Astrocyte (in vitro differentiated cells and primary cell): ENCODE results near the gene PTPN13. TPM values are rescaled to one million over a fixed set of nuclear protein-coding genes. Genes with fewer than 3 reads are reported as not detected.

Source experiments
- DNase-seq: peaks from one replicate; pipeline ENCODE4 v3.0.0-alpha.2; 2010; ENCODE audit warnings: low read depth
- FAIRE-seq: peaks from 2 replicates; lab custom pipeline; 2011; peaks lifted over from hg19 to GRCh38; lab: Jason Lieb, UNC
- H2AFZ ChIP-seq: 2 replicates; pipeline ENCODE4 v1.6.0; 2012; ENCODE audit warnings: low read depth, low read length, inconsistent platforms
- H3K27ac ChIP-seq: 2 replicates; pipeline ENCODE4 v1.5.1; 2011; ENCODE audit warnings: low read depth, low read length, inconsistent platforms
- H3K27me3 ChIP-seq: 2 replicates; pipeline ENCODE4 v1.6.0; 2011; ENCODE audit warnings: low read length, inconsistent platforms; ENCODE audit not compliant: insufficient read depth
- H3K36me3 ChIP-seq: 2 replicates; pipeline ENCODE4 v1.5.1; 2011; ENCODE audit warnings: low read length, inconsistent platforms; ENCODE audit not compliant: insufficient read depth
- H3K4me1 ChIP-seq: 2 replicates; pipeline ENCODE4 v1.5.1; 2011; ENCODE audit warnings: low read length, inconsistent platforms; ENCODE audit not compliant: insufficient read depth
- H3K4me2 ChIP-seq: 2 replicates; pipeline ENCODE4 v1.6.0; 2012; ENCODE audit warnings: low read length, inconsistent platforms
- H3K4me3 ChIP-seq: 2 replicates; pipeline ENCODE4 v1.5.1; 2011; ENCODE audit warnings: low read depth, mild to moderate bottlenecking, low read length, inconsistent platforms; ENCODE audit not compliant: insufficient read depth
- H3K79me2 ChIP-seq: 2 replicates; pipeline ENCODE4 v1.6.0; 2012; ENCODE audit warnings: mild to moderate bottlenecking, low read length, inconsistent platforms; ENCODE audit not compliant: insufficient read depth
- H3K9ac ChIP-seq: 2 replicates; pipeline ENCODE4 v1.6.0; 2012; ENCODE audit warnings: mild to moderate bottlenecking, low read length, inconsistent platforms
- H3K9me3 ChIP-seq: 2 replicates; pipeline ENCODE4 v1.5.1; 2012; ENCODE audit warnings: low read depth, mild to moderate bottlenecking, low read length, inconsistent platforms; ENCODE audit not compliant: insufficient read depth
- H4K20me1 ChIP-seq: 2 replicates; pipeline ENCODE4 v1.6.0; 2012; ENCODE audit warnings: low read length, inconsistent platforms; ENCODE audit not compliant: insufficient read depth
- H3K27ac Mint-ChIP-seq: one replicate; pipeline ENCODE4 v1.8.0; 2021; ENCODE audit warnings: mild to moderate bottlenecking, mixed read lengths; ENCODE audit not compliant: unreplicated experiment
- H3K27me3 Mint-ChIP-seq: one replicate; pipeline ENCODE4 v1.8.0; 2021; ENCODE audit warnings: low read depth, mixed read lengths; ENCODE audit not compliant: unreplicated experiment
- H3K36me3 Mint-ChIP-seq: one replicate; pipeline ENCODE4 v1.8.0; 2021; ENCODE audit warnings: low read depth, mixed read lengths; ENCODE audit not compliant: unreplicated experiment
- H3K4me1 Mint-ChIP-seq: one replicate; pipeline ENCODE4 v1.8.0; 2021; ENCODE audit warnings: low read depth, mixed read lengths; ENCODE audit not compliant: unreplicated experiment
- H3K4me3 Mint-ChIP-seq: one replicate; pipeline ENCODE4 v1.8.0; 2021; ENCODE audit warnings: mild to moderate bottlenecking, moderate library complexity, mixed read lengths; ENCODE audit not compliant: unreplicated experiment
- H3K9me3 Mint-ChIP-seq: one replicate; pipeline ENCODE4 v1.8.0; 2021; ENCODE audit warnings: mild to moderate bottlenecking, mixed read lengths; ENCODE audit not compliant: unreplicated experiment
- CTCF ChIP-seq: IDR thresholded peaks from 2 replicates; pipeline ENCODE4 v1.5.1; 2011; ENCODE audit warnings: low read depth, mild to moderate bottlenecking, inconsistent platforms, low read length, moderate library complexity; ENCODE audit not compliant: insufficient read depth
- EZH2 ChIP-seq: IDR thresholded peaks from 2 replicates; pipeline ENCODE4 v1.6.1; 2012; ENCODE audit warnings: mild to moderate bottlenecking, low read length, inconsistent platforms; ENCODE audit not compliant: insufficient read depth
- total RNA-seq: library from RNA; stranded (reverse); gene quantifications from 2 replicates; pipeline ENCODE4 v1.2.1, GENCODE V29; 2021

PTPN13 gene
- total RNA-seq, 1 donor from 2014 or later: 46.2 TPM

- H3K4me2 ChIP-seq: no peak overlapping the region
- H3K36me3 ChIP-seq: no peaks in the 10 kb centered on the region
- Mint-ChIP-seq H3K4me1 (peaks cover 7% of the 10 kb centered on the region), H3K27me3 (no peaks in the 10 kb centered on the region), H3K4me3 (no peak overlapping the region), H3K27ac (no peak overlapping the region), H3K36me3 (no peaks in the 10 kb centered on the region), H3K9me3 (no peaks in the 10 kb centered on the region)
- H3K79me2 ChIP-seq: no peaks in the 10 kb centered on the region
- H2AFZ ChIP-seq: no peak overlapping the region
- no peaks in the 10 kb centered on the region for H3K4me1 ChIP-seq
- H3K9me3 ChIP-seq: no peaks in the 10 kb centered on the region
- no peak overlapping the region for H3K4me3 ChIP-seq
- TF ChIP-seq CTCF (no peak), EZH2 (no peak)
- H3K9ac ChIP-seq: no peak overlapping the region
- H3K27me3 ChIP-seq: no peaks in the 10 kb centered on the region
- H3K27ac ChIP-seq: no peak overlapping the region
- H4K20me1 ChIP-seq: no peaks in the 10 kb centered on the region
- DNase-seq (no peak), FAIRE-seq (peak; percentile 64)
These were observed 24.8 kb upstream of the PTPN13 start for GRCh38 chr4:86569103-86569870.

- no peak overlapping the region for H3K9ac ChIP-seq
- H3K27me3 ChIP-seq: no peaks in the 10 kb centered on the region
- H3K27ac Mint-ChIP-seq: no peak overlapping the region
These were observed 14.2 kb upstream of the PTPN13 start for GRCh38 chr4:86579941-86580340.

More at GRCh38 chr4:86579941-86580340, 14.2 kb upstream of the PTPN13 start:
- H3K27me3 Mint-ChIP-seq: no peaks in the 10 kb centered on the region
- FAIRE-seq: no peak
- TF ChIP-seq CTCF: no peak
- no peak overlapping the region for H3K4me3 Mint-ChIP-seq
- Histone ChIP-seq H3K4me1 (no peaks in the 10 kb centered on the region), H2AFZ (no peak overlapping the region), H3K27ac (no peak overlapping the region), H3K79me2 (no peaks in the 10 kb centered on the region), H3K9me3 (no peaks in the 10 kb centered on the region), H3K4me3 (no peak overlapping the region), H4K20me1 (no peaks in the 10 kb centered on the region), H3K36me3 (no peaks in the 10 kb centered on the region), H3K4me2 (no peak overlapping the region)
- no peaks in the 10 kb centered on the region for H3K9me3 Mint-ChIP-seq
- H3K4me1 Mint-ChIP-seq: no peaks in the 10 kb centered on the region
- DNase-seq: no peak
- H3K36me3 Mint-ChIP-seq: no peaks in the 10 kb centered on the region
